Spleen (tissue), 7 donors: ENCODE measurements around the gene PIBF1.

Source experiments
- CTCF ChIP-seq, 11 experiments: fragments of 200-600 bp in 7 of 11; fragments of 450-650 bp in 4 of 11; sonication (generic) in 4 of 11; IDR thresholded peaks in 8 of 11; conservative IDR thresholded peaks in 3 of 11; 1 replicate in 7 of 11; 2 replicates in 4 of 11; pipeline versions ENCODE4 v1.4.0 to v1.8.0; 2016 to 2021; ENCODE audit warnings: antibody characterized with exemption in 11 of 11, inconsistent platforms in 4 of 11, mild to moderate bottlenecking in 1 of 11
- POLR2AphosphoS5 ChIP-seq, 3 donors: sonication (generic); formaldehyde crosslinking; IDR thresholded peaks; one replicate each; pipeline ENCODE4 v1.5.1; 2017; ENCODE audit warnings: antibody characterized with exemption in 3 of 3
- donor health status: DM: no; HTN: no; CAD: no; lungs with moderate emphysema.
- donor health status: DM: no; HTN: no; CAD: no.
- donor health status: DM: no; HTN: no; CAD: no.

GRCh38 chr13:73015805-73016204, 233.9 kb downstream of the PIBF1 start:
- TF ChIP-seq CTCF (IDR thresholded peaks at IDR 0.05 in 8 of 11, conservative IDR thresholded peaks at IDR 0.05 in 3 of 11) (no peak), POLR2AphosphoS5 (IDR thresholded peaks at IDR 0.05) (no peak)
